K562 (cell line): ENCODE measurements around the gene CTBP2. TPM values are rescaled to one million over a fixed set of nuclear protein-coding genes. Genes with fewer than 3 reads are reported as not detected.
A peak's percentile ranks its signal among the peaks of the same experiment; 100 is the strongest.

Source experiments
- ATAC-seq: fragments of 200-7000 bp; cut with Tn5 transposase; 3 replicates; pipeline ENCODE4 v1.9.1; 2020; ENCODE audit warnings: moderate library complexity
- BruUV-seq: library from RNA; stranded (reverse); fragments of 400-500 nt; replicated peaks from 2 replicates; lab custom pipeline; 2021; lab: Mats Ljungman, UMichigan
- CTCF ChIA-PET: fragments of 300-600 bp; formaldehyde crosslinking; extraction: SDS; loops from one replicate; lab custom pipeline; 2021; ENCODE audit warnings: low intra/inter-chr PET ratio; lab: Yijun Ruan, JAX
- POLR2A ChIA-PET: fragments of 300-600, 350-650 bp; sonication (Branson Sonifier 250); formaldehyde crosslinking; extraction: SDS; loops from one replicate; lab custom pipeline; 2021; ENCODE audit warnings: antibody characterized with exemption, inconsistent platforms; lab: Yijun Ruan, JAX
- DNase-seq, 4 experiments: peaks; one replicate each; pipeline versions ENCODE4 v3.0.0 to v3.0.0-alpha.2; 2011 to 2018; ENCODE audit warnings: low spot score in 3 of 4, mixed read lengths in 3 of 4; ENCODE audit errors: extremely low read depth in 1 of 4
- FAIRE-seq: peaks from 2 replicates; lab custom pipeline; 2011; peaks lifted over from hg19 to GRCh38; lab: Jason Lieb, UNC
- H2AFZ ChIP-seq: 2 replicates; pipeline ENCODE4 v1.6.0; 2011; ENCODE audit warnings: low read depth, low read length, control low read depth, inconsistent platforms
- H3K27ac ChIP-seq: fragments of 200-600 bp; 3 replicates; pipeline ENCODE4 v1.8.0; 2011; ENCODE audit warnings: low read depth, mild to moderate bottlenecking, control low read depth, inconsistent platforms, low read length, moderate library complexity, mixed read lengths; ENCODE audit errors: extremely low read depth
- H3K27me3 ChIP-seq, 2 experiments: fragments of 300-600 bp in 1 of 2; 2 replicates in 1 of 2; 3 replicates in 1 of 2; pipeline versions ENCODE4 v1.6.0 to v1.8.0; 2011; ENCODE audit warnings: inconsistent platforms in 2 of 2, low read length in 2 of 2, mild to moderate bottlenecking in 1 of 2, mixed read lengths in 1 of 2, moderate library complexity in 1 of 2; ENCODE audit not compliant: control insufficient read depth in 2 of 2, insufficient read depth in 2 of 2
- H3K36me3 ChIP-seq: fragments of 300-600 bp; 3 replicates; pipeline ENCODE4 v1.8.0; 2011; ENCODE audit warnings: mild to moderate bottlenecking, low read length, inconsistent platforms; ENCODE audit not compliant: control insufficient read depth, insufficient read depth
- H3K4me1 ChIP-seq, 2 experiments: fragments of 200-600 bp in 1 of 2; replicated peaks in 1 of 2; 2 replicates in 1 of 2; 3 replicates in 1 of 2; pipeline versions ENCODE4 v1.5.1 to v1.8.0; 2011; ENCODE audit warnings: inconsistent platforms in 2 of 2, low read length in 2 of 2, mild to moderate bottlenecking in 1 of 2, mixed read lengths in 1 of 2, moderate library complexity in 1 of 2; ENCODE audit not compliant: control insufficient read depth in 2 of 2, insufficient read depth in 2 of 2
- H3K4me2 ChIP-seq: 2 replicates; pipeline ENCODE4 v1.6.1; 2011; ENCODE audit warnings: low read length, control low read depth, inconsistent platforms, mixed read lengths; ENCODE audit not compliant: insufficient read depth
- H3K4me3 ChIP-seq: fragments of 200-600 bp; sonication (generic), shearing (Covaris generic); 2 replicates; pipeline ENCODE4 v1.5.1; 2016; ENCODE audit warnings: control low read depth, inconsistent platforms
- H3K79me2 ChIP-seq: fragments of 200-600 bp; 3 replicates; pipeline ENCODE4 v1.8.0; 2011; ENCODE audit warnings: low read length, inconsistent platforms; ENCODE audit not compliant: control insufficient read depth, insufficient read depth
- H3K9ac ChIP-seq, 2 experiments: 2 replicates each; pipeline versions ENCODE4 v1.6.0 to v1.6.1; 2011; ENCODE audit warnings: low read depth in 2 of 2, low read length in 2 of 2, control low read depth in 1 of 2, inconsistent platforms in 1 of 2, mild to moderate bottlenecking in 1 of 2, mixed read lengths in 1 of 2; ENCODE audit not compliant: insufficient read depth in 1 of 2
- H3K9me1 ChIP-seq: one replicate; pipeline ENCODE4 v1.6.0; 2011; ENCODE audit warnings: inconsistent platforms, mild to moderate bottlenecking, low read length, moderate library complexity; ENCODE audit not compliant: control insufficient read depth, insufficient read depth
- H3K9me3 ChIP-seq: replicated peaks from 2 replicates; pipeline ENCODE4 v1.5.1; 2011; ENCODE audit warnings: low read depth, low read length, inconsistent platforms; ENCODE audit not compliant: control insufficient read depth, insufficient read depth
- H4K20me1 ChIP-seq: replicated peaks from 2 replicates; pipeline ENCODE4 v1.6.1; 2011; ENCODE audit warnings: low read length, inconsistent platforms, mixed read lengths; ENCODE audit not compliant: control insufficient read depth, insufficient read depth
- FOXK2 ChIP-seq, 2 experiments: fragments of 450-650 bp; IDR thresholded peaks in 1 of 2; conservative IDR thresholded peaks in 1 of 2; 2 replicates each; pipeline ENCODE4 v1.6.1; 2016; ENCODE audit warnings: low read depth in 2 of 2, mild to moderate bottlenecking in 1 of 2
- HDAC2 ChIP-seq: fragments of 450-650 bp; IDR thresholded peaks from 2 replicates; pipeline ENCODE4 v1.6.1; 2016; ENCODE audit warnings: mild to moderate bottlenecking
- SIN3A ChIP-seq, 2 experiments: fragments of 150-350 bp in 1 of 2; IDR thresholded peaks; 2 replicates each; pipeline ENCODE4 v1.6.1; 2011 to 2016; ENCODE audit warnings: borderline replicate concordance in 2 of 2, low read depth in 2 of 2, low read length in 2 of 2, mild to moderate bottlenecking in 2 of 2, moderate library complexity in 2 of 2; ENCODE audit not compliant: control insufficient read depth in 1 of 2
- ZNF445 ChIP-seq: fragments of 250-450 bp; sonication (Bioruptor Pico); IDR thresholded peaks from 2 replicates; pipeline ENCODE4 v1.4.0; 2020; ENCODE audit warnings: low read depth, mild to moderate bottlenecking, moderate library complexity
- WGBS: fragments of 100-300 bp; shearing (Covaris generic); methylation state at CpG from one replicate; pipeline ENCODE4 v1.1.6; 2016; ENCODE audit warnings: low coverage, mixed read lengths; ENCODE audit not compliant: insufficient coverage; ENCODE audit errors: missing lambda C conversion rate; 5-methylcytosine and 5-hydroxymethylcytosine counted together
- in situ Hi-C: fragments of 300-500 bp; cut with MboI; formaldehyde crosslinking; loops from 4 replicates; pipeline ENCODE4 v1.15.0; 2018; ENCODE audit warnings: inconsistent platforms, mixed read lengths
- intact Hi-C: fragments of 100-400 bp; cut with micrococcal nuclease; formaldehyde crosslinking; loops from 2 replicates; pipeline ENCODE4 v1.14.2; 2022
- polyA plus RNA-seq, 8 experiments: library from polyadenylated mRNA; depleted of rRNA in 4 of 8; stranded (reverse) in 5 of 8; unstranded in 3 of 8; fragments of >200 nt; fragmentation: Nextera tagmentation in 2 of 8; fragmentation: Illumina TruSeq in 1 of 8; extraction: Ambion mirVana in 2 of 8; extraction: Trizol in 1 of 8; gene quantifications; 2 replicates each; pipeline versions ENCODE4 v1.2.1 to v1.2.3, GENCODE V29; 2011 to 2014; ENCODE audit warnings: inconsistent platforms in 1 of 8, missing spikeins in 1 of 8
- total RNA-seq, 7 experiments: library from RNA; depleted of rRNA in 6 of 7; stranded (reverse); fragments of >200 nt in 6 of 7; fragmentation: Illumina TruSeq in 2 of 7; extraction: Trizol in 2 of 7; gene quantifications; 2 replicates each; pipeline versions ENCODE4 v1.2.1 to v1.2.3, GENCODE V29; 2011 to 2021; ENCODE audit warnings: low replicate concordance in 1 of 7
- TF ChIP-seq, protein P1 (sequence below), 2 experiments: fragments of 150-350 bp in 1 of 2; IDR thresholded peaks; 2 replicates each; pipeline ENCODE4 v1.6.1; 2012 to 2016; ENCODE audit warnings: low read depth in 2 of 2, low read length in 2 of 2, mild to moderate bottlenecking in 1 of 2, moderate library complexity in 1 of 2
- TF ChIP-seq, protein P2 (sequence below): IDR thresholded peaks from 2 replicates; pipeline ENCODE4 v1.6.1; 2016; ENCODE audit warnings: missing genetic modification characterization, missing compliant biosample characterization
- TF ChIP-seq, protein P3 (sequence below): sonication (generic); IDR thresholded peaks from 2 replicates; pipeline ENCODE4 v1.6.1; 2016
- TF ChIP-seq, protein P4 (sequence below): fragments of 250-450 bp; sonication (Bioruptor Pico); IDR thresholded peaks from 2 replicates; pipeline ENCODE4 v1.4.0; 2020; ENCODE audit warnings: borderline replicate concordance

CTBP2 gene
- total and polyA plus RNA-seq, 9 of the 15 experiments (the other 6 are each of a cell fraction or from before 2014, with no cell fraction given): 1.3 to 8.8 (median 5.1) TPM

DNA sequence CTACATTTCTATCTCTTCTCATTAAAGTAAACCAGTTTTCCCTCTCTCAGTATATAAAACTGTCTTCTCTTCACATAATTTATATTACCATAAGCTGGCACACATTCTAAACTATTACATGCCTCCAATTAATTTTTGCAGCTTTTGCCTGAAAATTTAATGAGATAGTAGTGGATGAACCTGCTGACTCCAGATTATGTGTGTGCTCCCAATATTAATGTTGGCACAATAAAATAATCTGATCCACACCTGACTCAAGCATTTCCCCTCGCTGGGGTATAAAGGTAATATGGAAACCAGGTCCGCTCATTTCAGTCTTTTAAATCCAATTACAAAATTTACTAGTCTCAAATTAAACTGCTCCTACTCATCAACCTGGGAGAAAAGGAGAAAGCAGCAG is 63.4 kb downstream of the CTBP2 start (continued):
- TF ChIP-seq, protein P1, sequence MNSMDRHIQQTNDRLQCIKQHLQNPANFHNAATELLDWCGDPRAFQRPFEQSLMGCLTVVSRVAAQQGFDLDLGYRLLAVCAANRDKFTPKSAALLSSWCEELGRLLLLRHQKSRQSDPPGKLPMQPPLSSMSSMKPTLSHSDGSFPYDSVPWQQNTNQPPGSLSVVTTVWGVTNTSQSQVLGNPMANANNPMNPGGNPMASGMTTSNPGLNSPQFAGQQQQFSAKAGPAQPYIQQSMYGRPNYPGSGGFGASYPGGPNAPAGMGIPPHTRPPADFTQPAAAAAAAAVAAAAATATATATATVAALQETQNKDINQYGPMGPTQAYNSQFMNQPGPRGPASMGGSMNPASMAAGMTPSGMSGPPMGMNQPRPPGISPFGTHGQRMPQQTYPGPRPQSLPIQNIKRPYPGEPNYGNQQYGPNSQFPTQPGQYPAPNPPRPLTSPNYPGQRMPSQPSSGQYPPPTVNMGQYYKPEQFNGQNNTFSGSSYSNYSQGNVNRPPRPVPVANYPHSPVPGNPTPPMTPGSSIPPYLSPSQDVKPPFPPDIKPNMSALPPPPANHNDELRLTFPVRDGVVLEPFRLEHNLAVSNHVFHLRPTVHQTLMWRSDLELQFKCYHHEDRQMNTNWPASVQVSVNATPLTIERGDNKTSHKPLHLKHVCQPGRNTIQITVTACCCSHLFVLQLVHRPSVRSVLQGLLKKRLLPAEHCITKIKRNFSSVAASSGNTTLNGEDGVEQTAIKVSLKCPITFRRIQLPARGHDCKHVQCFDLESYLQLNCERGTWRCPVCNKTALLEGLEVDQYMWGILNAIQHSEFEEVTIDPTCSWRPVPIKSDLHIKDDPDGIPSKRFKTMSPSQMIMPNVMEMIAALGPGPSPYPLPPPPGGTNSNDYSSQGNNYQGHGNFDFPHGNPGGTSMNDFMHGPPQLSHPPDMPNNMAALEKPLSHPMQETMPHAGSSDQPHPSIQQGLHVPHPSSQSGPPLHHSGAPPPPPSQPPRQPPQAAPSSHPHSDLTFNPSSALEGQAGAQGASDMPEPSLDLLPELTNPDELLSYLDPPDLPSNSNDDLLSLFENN (IDR thresholded peaks at IDR 0.05; ENCODE audit: low read depth in 2 of 2, low read length in 2 of 2): no peak

DNA sequence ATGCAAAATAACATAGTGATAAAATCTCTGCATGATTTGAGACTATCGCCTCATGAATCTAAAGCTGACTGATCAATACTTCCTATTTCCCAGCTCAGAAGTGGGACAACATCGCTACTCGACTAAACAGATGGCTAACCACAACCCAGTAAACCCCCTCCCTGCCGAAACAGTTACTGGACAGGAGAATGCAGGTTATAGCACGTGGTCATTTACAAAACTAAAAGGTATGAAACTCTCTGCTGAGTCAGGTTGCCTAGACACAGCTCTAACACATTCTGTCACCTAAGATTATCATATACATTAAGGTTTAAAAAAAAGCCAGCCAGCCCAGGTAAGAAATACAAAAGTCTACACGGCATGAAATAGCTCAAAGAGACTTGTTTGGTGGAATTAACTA is 64.0 kb downstream of the CTBP2 start:
- CTCF ChIA-PET: no interaction called here
- POLR2A ChIA-PET: no interaction called here

More for the DNA sequence above, 64.0 kb downstream of the CTBP2 start:
- TF ChIP-seq, protein P2, sequence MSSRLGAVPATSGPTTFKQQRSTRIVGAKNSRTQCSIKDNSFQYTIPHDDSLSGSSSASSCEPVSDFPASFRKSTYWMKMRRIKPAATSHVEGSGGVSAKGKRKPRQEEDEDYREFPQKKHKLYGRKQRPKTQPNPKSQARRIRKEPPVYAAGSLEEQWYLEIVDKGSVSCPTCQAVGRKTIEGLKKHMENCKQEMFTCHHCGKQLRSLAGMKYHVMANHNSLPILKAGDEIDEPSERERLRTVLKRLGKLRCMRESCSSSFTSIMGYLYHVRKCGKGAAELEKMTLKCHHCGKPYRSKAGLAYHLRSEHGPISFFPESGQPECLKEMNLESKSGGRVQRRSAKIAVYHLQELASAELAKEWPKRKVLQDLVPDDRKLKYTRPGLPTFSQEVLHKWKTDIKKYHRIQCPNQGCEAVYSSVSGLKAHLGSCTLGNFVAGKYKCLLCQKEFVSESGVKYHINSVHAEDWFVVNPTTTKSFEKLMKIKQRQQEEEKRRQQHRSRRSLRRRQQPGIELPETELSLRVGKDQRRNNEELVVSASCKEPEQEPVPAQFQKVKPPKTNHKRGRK: no peak
- TF ChIP-seq HDAC2 (no peak), SIN3A (IDR thresholded peaks at IDR 0.05; ENCODE audit: borderline replicate concordance in 2 of 2, control insufficient read depth in 1 of 2, low read depth in 2 of 2, low read length in 2 of 2) (no peak), FOXK2 (conservative IDR thresholded peaks at IDR 0.05 in 1 of 2, IDR thresholded peaks at IDR 0.05 in 1 of 2; ENCODE audit: low read depth in 2 of 2) (no peak), ZNF445 (CRISPR knock-in tag) (no peak)
- TF ChIP-seq, protein P3, sequence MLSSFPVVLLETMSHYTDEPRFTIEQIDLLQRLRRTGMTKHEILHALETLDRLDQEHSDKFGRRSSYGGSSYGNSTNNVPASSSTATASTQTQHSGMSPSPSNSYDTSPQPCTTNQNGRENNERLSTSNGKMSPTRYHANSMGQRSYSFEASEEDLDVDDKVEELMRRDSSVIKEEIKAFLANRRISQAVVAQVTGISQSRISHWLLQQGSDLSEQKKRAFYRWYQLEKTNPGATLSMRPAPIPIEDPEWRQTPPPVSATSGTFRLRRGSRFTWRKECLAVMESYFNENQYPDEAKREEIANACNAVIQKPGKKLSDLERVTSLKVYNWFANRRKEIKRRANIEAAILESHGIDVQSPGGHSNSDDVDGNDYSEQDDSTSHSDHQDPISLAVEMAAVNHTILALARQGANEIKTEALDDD: 0 out of 2 replicates have a peak, but pooled peaks have one; percentile 21
- TF ChIP-seq, protein P4, sequence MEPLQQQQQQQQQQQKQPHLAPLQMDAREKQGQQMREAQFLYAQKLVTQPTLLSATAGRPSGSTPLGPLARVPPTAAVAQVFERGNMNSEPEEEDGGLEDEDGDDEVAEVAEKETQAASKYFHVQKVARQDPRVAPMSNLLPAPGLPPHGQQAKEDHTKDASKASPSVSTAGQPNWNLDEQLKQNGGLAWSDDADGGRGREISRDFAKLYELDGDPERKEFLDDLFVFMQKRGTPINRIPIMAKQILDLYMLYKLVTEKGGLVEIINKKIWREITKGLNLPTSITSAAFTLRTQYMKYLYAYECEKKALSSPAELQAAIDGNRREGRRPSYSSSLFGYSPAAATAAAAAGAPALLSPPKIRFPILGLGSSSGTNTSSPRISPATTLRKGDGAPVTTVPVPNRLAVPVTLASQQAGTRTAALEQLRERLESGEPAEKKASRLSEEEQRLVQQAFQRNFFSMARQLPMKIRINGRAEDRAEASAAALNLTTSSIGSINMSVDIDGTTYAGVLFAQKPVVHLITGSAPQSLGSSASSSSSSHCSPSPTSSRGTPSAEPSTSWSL: no peak
- Histone ChIP-seq H3K36me3 (peaks cover 13% of the 10 kb centered on the region; the same call in 2 of the 3 replicates), H2AFZ (no peak overlapping the region), H3K4me1 (no peaks in the 10 kb centered on the region; a peak in 1 of 5 replicates), H3K9me1 (no peaks in the 10 kb centered on the region), H3K9ac (no peak overlapping the region), H3K27me3 (no peaks in the 10 kb centered on the region), H3K27ac (no peak overlapping the region), H3K4me2 (no peak overlapping the region), H3K79me2 (peaks cover 81% of the 10 kb centered on the region), H4K20me1 (peaks cover 28% of the 10 kb centered on the region; the same call in 1 of the 2 replicates), H3K4me3 (no peak overlapping the region), H3K9me3 (no peaks in the 10 kb centered on the region)
- FAIRE-seq: no peak
- intact Hi-C loops: no loop called here
- no peak for DNase-seq
- WGBS: 64% methylated on average over 6 of the region's 6 CpGs
- no peak for ATAC-seq
- BruUV-seq: no TSS peak
- in situ Hi-C loops: no loop called here
